ENCODE data around the gene STIMATE.

GRCh38 chr3:52848617-52849016 is 48.7 kb downstream of the STIMATE start:
- TF ChIP-seq NFIC (IDR thresholded peaks at IDR 0.05; ENCODE audit: borderline replicate concordance) (no peak), EP300 (IDR thresholded peaks at IDR 0.05; ENCODE audit: borderline replicate concordance in 1 of 2, low read depth in 1 of 2, low read length in 1 of 2) (no peak), CTCF (IDR thresholded peaks at IDR 0.05) (no peak), GABPA (IDR thresholded peaks at IDR 0.05; ENCODE audit: low read depth) (no peak), EZH2phosphoT487 (IDR thresholded peaks at IDR 0.05; ENCODE audit: borderline replicate concordance, low read depth) (no peak), CHD2 (IDR thresholded peaks at IDR 0.05; ENCODE audit: low read length, partially characterized antibody) (no peak), TAF1 (IDR thresholded peaks at IDR 0.05; ENCODE audit: borderline replicate concordance, low read depth, low read length) (no peak), ELF1 (IDR thresholded peaks at IDR 0.05) (no peak), SMC3 (IDR thresholded peaks at IDR 0.05; ENCODE audit: low read depth, low read length) (no peak), JUND (IDR thresholded peaks at IDR 0.05) (peak; percentile 39; the same call in 1 of the 2 replicates), FOXM1 (IDR thresholded peaks at IDR 0.05; ENCODE audit: low read depth) (no peak), YY1 (IDR thresholded peaks at IDR 0.05; ENCODE audit: low read depth) (no peak), POLR2AphosphoS5 (IDR thresholded peaks at IDR 0.05; ENCODE audit: low read depth, low read length) (no peak)
- TF ChIP-seq, protein P1, sequence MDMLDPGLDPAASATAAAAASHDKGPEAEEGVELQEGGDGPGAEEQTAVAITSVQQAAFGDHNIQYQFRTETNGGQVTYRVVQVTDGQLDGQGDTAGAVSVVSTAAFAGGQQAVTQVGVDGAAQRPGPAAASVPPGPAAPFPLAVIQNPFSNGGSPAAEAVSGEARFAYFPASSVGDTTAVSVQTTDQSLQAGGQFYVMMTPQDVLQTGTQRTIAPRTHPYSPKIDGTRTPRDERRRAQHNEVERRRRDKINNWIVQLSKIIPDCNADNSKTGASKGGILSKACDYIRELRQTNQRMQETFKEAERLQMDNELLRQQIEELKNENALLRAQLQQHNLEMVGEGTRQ (IDR thresholded peaks at IDR 0.05; ENCODE audit: borderline replicate concordance, low read depth, low read length), result no peak
